ENCODE data around the gene CERK.

CERK gene

DNA sequence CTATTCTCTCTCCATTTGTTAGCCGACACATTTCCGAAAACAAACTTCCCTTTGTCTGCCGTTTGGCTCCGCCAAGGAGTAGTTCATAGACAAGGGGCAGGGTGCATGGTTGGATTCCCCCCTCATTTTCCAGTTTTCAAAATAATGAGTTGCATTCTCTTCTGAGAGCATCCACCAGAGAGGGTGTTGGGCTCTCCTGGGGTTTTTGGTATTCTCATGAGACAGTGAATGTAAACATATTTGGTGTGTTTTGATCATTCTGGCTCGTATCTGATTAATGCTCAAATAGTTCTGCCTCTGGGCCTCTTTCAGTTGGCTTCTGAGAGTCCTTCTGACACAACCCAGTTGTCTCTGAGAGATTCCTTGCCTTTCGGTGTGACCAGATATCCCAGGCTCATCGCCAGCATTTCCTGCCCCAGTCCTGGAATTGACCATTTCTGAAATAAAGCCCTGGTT is 96.2 kb downstream of the CERK start:
- no peak overlapping the region for H3K27ac ChIP-seq
- no peak for TF ChIP-seq CTCF (conservative IDR thresholded peaks at IDR 0.05)

DNA sequence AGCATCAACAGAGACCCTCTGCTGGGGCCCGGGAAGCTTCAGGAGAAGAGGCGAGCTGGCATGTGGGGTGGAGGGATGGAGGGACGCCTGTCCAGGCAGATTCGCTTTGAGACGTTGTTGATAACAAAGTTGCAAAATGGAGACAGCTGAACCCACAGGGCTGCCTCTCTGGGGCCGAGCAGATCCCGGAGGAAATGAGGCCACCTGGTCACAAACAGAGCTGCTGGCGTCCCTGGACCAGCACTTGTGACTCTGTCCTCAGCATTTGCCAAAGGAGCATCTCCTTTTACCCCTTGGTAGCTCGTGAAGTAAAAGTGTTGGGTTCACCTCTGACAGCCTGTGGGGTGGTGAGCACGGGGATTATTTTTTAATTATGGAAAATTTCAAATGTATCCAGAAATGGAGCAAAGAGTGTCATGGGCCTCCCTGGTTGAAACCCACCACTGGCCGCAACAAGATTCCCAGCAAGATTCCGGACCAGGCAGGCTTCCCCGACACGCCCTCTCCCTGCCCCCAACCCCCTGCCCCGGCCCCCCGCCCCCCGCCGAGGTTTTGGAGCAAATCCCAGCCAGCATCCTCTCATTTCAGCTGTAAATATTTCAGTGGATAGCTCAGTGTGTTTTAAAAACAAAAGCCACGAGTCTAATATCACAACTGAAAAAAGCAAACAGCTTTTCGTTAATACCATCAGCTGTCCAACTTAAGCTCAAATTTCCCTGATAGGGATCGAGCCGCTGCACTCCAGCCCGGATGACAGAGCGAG is 97.6 kb downstream of the CERK start:
- no peak for TF ChIP-seq CTCF (conservative IDR thresholded peaks at IDR 0.05)
- H3K27ac ChIP-seq: no peak overlapping the region

- H3K27ac ChIP-seq: no peak overlapping the region
- TF ChIP-seq CTCF (conservative IDR thresholded peaks at IDR 0.05): no peak
These were observed 98.2 kb downstream of the CERK start for GRCh38 chr22:46639843-46640242.

GRCh38 chr22:46638601-46639431 is 99.2 kb downstream of the CERK start:
- H3K27ac ChIP-seq: no peak overlapping the region
- TF ChIP-seq CTCF (conservative IDR thresholded peaks at IDR 0.05): no peak

- no peak for TF ChIP-seq CTCF (conservative IDR thresholded peaks at IDR 0.05)
- H3K27ac ChIP-seq: no peak overlapping the region
These were observed 100.1 kb downstream of the CERK start for GRCh38 chr22:46637711-46638600.

- no peak for TF ChIP-seq CTCF (conservative IDR thresholded peaks at IDR 0.05)
- no peak overlapping the region for H3K27ac ChIP-seq
These were observed 101.6 kb downstream of the CERK start for GRCh38 chr22:46636221-46637002.
